Measurements from ENCODE around the gene NDUFS8.

NDUFS8 gene

DNA sequence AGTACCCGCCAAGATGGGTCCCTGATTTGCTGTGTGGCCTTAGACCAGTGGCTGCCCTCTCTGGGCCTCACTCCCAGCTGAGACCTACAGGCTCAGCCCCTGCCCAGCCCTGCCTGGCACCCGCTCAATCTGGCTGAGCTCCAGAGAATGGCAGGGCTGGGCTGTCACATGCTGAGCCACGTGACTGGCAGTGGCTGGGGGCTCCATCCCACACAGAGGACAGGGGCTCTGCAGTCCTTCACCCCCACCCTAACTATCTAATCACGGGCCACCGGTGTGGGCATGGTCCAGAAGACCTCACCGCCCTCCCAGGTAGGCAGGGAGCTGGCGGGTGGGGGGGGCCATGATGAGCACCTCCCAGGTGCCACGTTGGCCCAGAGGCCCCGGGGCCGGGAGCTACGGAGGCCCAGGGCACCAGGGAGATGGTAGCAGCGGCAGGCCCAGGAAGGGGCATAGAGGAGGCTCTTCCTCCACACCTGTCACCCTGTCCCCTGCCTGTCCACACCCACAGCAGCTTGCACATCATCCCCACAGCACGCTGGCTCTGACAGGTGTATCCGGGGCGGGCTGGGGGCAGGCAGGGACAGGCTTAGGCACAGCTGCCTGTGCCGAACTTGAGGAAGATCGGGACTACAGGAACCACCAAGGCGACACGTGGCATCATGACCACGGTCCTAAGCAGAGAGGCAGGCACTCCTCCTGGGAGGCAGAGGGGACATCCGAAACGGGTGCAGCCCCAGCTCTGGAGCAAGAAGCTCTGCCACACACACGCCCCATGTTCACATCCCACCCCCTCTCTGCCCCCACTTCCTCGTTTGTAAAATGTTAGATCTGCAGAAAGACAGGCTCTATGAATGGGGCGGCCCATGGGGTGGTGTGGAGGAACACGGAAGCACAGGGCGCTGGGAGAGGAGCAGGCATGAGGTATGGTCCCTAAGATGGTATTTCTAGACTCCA, 21.8 kb upstream of the NDUFS8 start:
- peak overlapping the region; percentile 51 for H3K9ac ChIP-seq (ENCODE audit: insufficient read length, low read depth)
- no peaks in the 10 kb centered on the region for H3K36me3 ChIP-seq (ENCODE audit: insufficient read depth, insufficient read length, low read length)
- H3K4me1 ChIP-seq (ENCODE audit: insufficient read depth, insufficient read length), result peaks cover 38% of the 10 kb centered on the region
- peaks cover 3% of the 10 kb centered on the region for H3K27me3 ChIP-seq (ENCODE audit: insufficient read depth, insufficient read length)
- no peak for TF ChIP-seq YY1 (IDR thresholded peaks at IDR 0.05; ENCODE audit: insufficient read depth, insufficient read length)
- TF ChIP-seq SUZ12 (IDR thresholded peaks at IDR 0.05; ENCODE audit: extremely low read depth, insufficient read depth, insufficient read length), result no peak
- no peak for TF ChIP-seq ZNF274 (IDR thresholded peaks at IDR 0.05; ENCODE audit: low read depth, low read length)
- no peaks in the 10 kb centered on the region for H3K9me3 ChIP-seq (ENCODE audit: insufficient read depth, low read length)
- H3K4me3 ChIP-seq (ENCODE audit: insufficient read length, low read depth), result no peak overlapping the region
- DNase-seq (ENCODE audit: low read depth, low spot score), result no peak

DNA sequence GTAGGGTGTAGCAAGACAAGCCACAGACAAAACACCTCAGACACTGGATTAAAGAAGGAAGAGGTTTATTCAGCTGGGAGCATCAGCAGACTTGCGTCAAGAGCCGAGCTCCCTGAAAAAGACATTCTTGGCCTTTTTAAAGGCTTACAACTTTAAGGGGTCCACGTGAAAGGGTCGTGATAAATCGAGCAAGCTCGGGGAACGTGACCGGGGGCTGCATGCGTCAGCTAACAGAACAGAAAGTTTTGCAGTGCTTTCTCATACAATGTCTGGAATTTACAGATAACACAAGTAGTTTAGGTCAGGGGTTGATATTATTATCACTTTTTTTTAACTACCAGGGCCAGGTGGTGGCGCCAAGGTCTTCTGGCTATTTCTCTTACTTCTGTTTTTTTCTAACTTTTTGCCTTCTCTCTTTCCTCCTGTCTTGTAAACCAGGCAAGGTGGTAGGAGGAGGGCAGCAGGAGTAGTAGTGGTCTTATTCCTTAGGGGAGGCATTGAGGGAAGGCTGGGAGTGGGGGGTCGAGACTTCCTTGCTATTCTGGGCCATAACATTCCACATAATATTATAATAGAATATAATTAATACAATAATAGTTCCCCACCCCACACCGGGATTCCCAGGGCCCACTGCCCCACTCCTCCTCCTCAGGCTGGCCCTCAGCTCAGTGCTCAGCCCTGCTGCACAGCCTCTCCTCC, 20.9 kb upstream of the NDUFS8 start:
- no peak for TF ChIP-seq ZNF274 (IDR thresholded peaks at IDR 0.05; ENCODE audit: low read depth, low read length)
- TF ChIP-seq SUZ12 (IDR thresholded peaks at IDR 0.05; ENCODE audit: extremely low read depth, insufficient read depth, insufficient read length), result no peak
- no peak for TF ChIP-seq YY1 (IDR thresholded peaks at IDR 0.05; ENCODE audit: insufficient read depth, insufficient read length)
- DNase-seq (ENCODE audit: low read depth, low spot score), result no peak
- Histone ChIP-seq H3K9me3 (ENCODE audit: insufficient read depth, low read length) (no peaks in the 10 kb centered on the region), H3K4me3 (ENCODE audit: insufficient read length, low read depth) (no peak overlapping the region), H3K4me1 (ENCODE audit: insufficient read depth, insufficient read length) (peaks cover 41% of the 10 kb centered on the region), H3K9ac (ENCODE audit: insufficient read length, low read depth) (peak overlapping the region; percentile 89), H3K27me3 (ENCODE audit: insufficient read depth, insufficient read length) (no peaks in the 10 kb centered on the region), H3K36me3 (ENCODE audit: insufficient read depth, insufficient read length, low read length) (no peaks in the 10 kb centered on the region)

GRCh38 chr11:68010090-68011041, 20.1 kb upstream of the NDUFS8 start, which contains the start of gene ALDH3B1:
ALDH3B1 (plus strand) TSS chr11:68010327; CDS start chr11:68015298, 4,971 bp downstream.
- peak within 1 kb of the TSS; percentile 89 for H3K9ac ChIP-seq (ENCODE audit: insufficient read length, low read depth)
- peak within 1 kb of the TSS; percentile 35 for H3K4me3 ChIP-seq (ENCODE audit: insufficient read length, low read depth)
- TF ChIP-seq SUZ12 (IDR thresholded peaks at IDR 0.05; ENCODE audit: extremely low read depth, insufficient read depth, insufficient read length) (no peak), ZNF274 (IDR thresholded peaks at IDR 0.05; ENCODE audit: low read depth, low read length) (no peak), YY1 (IDR thresholded peaks at IDR 0.05; ENCODE audit: insufficient read depth, insufficient read length) (no peak)
- H3K9me3 ChIP-seq (ENCODE audit: insufficient read depth, low read length), result no peaks in the 10 kb centered on the region
- no peaks in the 10 kb centered on the region for H3K27me3 ChIP-seq (ENCODE audit: insufficient read depth, insufficient read length)
- no peaks in the 10 kb centered on the region for H3K36me3 ChIP-seq (ENCODE audit: insufficient read depth, insufficient read length, low read length)
- peaks cover 48% of the 10 kb centered on the region for H3K4me1 ChIP-seq (ENCODE audit: insufficient read depth, insufficient read length)
- no peak for DNase-seq (ENCODE audit: low read depth, low spot score)

DNA sequence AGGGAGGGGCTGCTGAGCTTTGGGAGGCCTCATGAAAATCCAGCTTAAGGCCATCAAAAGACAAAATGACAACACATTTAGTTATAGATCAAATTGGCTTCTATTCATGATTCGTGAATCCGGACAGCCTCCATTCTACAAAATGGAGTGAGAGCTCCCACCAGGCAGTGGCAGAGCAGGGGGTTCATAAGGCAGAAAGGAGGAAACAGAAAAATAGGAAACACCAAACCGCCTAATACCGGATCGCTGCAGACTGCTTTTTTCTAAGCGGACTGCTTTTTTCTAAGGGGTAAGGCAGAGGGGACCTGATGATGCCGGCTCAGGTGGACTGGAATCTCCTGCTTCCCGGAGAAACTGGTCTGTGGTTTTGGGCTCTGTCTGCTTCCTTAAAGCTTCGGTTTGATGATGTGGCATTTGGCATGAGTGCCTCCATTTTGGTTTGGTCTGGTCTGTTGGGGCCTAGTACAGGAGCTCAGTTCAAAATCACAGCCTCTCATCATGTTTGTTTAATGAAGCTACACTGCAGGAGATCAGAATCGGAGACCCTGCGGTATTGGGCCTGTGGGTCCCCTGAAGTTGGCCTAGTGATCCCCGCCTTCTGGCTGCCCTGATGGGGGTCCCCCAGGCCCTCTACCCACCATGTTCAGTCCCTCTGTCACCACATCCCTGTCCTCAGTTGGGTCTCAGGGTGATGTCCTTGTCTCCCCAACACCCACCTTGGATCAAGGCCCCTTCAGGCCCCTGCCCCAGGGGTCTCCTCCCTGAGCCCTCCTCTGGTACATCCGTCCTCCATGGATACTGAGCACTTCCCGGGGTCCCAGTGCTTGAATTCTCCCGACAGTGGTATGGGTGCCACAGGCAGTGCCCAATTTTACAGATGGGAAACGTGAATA, 19.2 kb upstream of the NDUFS8 start:
- TF ChIP-seq SUZ12 (IDR thresholded peaks at IDR 0.05; ENCODE audit: extremely low read depth, insufficient read depth, insufficient read length) (no peak), ZNF274 (IDR thresholded peaks at IDR 0.05; ENCODE audit: low read depth, low read length) (no peak), YY1 (IDR thresholded peaks at IDR 0.05; ENCODE audit: insufficient read depth, insufficient read length) (no peak)
- no peak for DNase-seq (ENCODE audit: low read depth, low spot score)
- Histone ChIP-seq H3K9me3 (ENCODE audit: insufficient read depth, low read length) (no peaks in the 10 kb centered on the region), H3K4me1 (ENCODE audit: insufficient read depth, insufficient read length) (peaks cover 48% of the 10 kb centered on the region), H3K9ac (ENCODE audit: insufficient read length, low read depth) (peak overlapping the region; percentile 39), H3K4me3 (ENCODE audit: insufficient read length, low read depth) (peak overlapping the region; percentile 35), H3K27me3 (ENCODE audit: insufficient read depth, insufficient read length) (no peaks in the 10 kb centered on the region), H3K36me3 (ENCODE audit: insufficient read depth, insufficient read length, low read length) (no peaks in the 10 kb centered on the region)

DNA sequence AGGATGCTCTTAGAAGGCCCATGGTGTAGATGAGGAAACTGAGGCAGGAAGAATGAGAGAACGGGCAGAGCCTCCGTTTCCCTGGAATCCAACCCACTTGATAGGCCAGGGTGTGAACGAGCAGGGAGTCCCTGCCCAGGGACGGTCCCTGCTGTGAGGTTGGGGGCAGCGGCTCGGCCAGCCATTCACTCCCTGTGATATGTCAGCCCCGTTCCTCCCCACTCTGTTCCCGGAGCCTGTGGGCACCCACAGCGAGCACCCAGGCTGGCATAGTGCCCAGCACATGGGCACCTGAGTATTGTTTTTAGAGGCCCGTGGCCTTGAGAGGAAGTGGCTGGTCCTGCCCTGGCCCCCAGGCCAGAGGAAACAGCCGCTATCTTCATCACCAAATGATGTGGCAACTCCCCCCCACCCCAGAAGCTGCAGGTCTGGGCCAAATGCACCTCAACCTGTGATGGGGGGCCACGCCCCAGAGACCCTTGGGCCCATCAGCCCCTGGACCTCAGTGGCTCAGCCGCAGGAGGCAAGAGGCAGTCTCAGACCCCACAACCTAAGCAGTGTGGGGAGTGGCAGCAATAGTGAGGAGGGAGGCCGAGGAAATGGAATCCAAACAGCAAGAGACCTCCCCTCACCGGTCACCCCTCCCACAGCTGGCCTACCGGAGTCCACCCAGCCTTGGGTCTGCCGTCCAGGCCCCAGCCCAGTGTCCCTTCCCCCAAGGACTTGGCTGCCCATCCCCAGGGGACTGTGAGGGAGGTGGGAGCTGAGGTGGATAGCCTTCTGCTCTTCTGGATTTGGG, 18.2 kb upstream of the NDUFS8 start:
- no peaks in the 10 kb centered on the region for H3K36me3 ChIP-seq (ENCODE audit: insufficient read depth, insufficient read length, low read length)
- peaks cover 58% of the 10 kb centered on the region for H3K4me1 ChIP-seq (ENCODE audit: insufficient read depth, insufficient read length)
- H3K4me3 ChIP-seq (ENCODE audit: insufficient read length, low read depth), result no peak overlapping the region

More for the DNA sequence above, 18.2 kb upstream of the NDUFS8 start:
- Histone ChIP-seq H3K9ac (ENCODE audit: insufficient read length, low read depth) (peak overlapping the region; percentile 39), H3K9me3 (ENCODE audit: insufficient read depth, low read length) (no peaks in the 10 kb centered on the region), H3K27me3 (ENCODE audit: insufficient read depth, insufficient read length) (no peaks in the 10 kb centered on the region)
- no peak for DNase-seq (ENCODE audit: low read depth, low spot score)
- no peak for TF ChIP-seq SUZ12 (IDR thresholded peaks at IDR 0.05; ENCODE audit: extremely low read depth, insufficient read depth, insufficient read length)
- no peak for TF ChIP-seq YY1 (IDR thresholded peaks at IDR 0.05; ENCODE audit: insufficient read depth, insufficient read length)
- TF ChIP-seq ZNF274 (IDR thresholded peaks at IDR 0.05; ENCODE audit: low read depth, low read length), result no peak

Data from NT2/D1 (cell line).